Hepatocyte (in vitro differentiated cells): ENCODE results near the gene CDH4. TPM values are rescaled to one million over a fixed set of nuclear protein-coding genes. Genes with fewer than 3 reads are reported as not detected.

Experiments
- DNase-seq: peaks from one replicate; pipeline ENCODE4 v3.0.0-alpha.2; 2016; ENCODE audit warnings: low spot score
- H2AFZ ChIP-seq: fragments of 200-600 bp; sonication (generic); 2 replicates; pipeline ENCODE4 v1.6.0; 2016; ENCODE audit warnings: antibody characterized with exemption, mild to moderate bottlenecking
- H3K27ac ChIP-seq: fragments of 200-600 bp; sonication (generic); 2 replicates; pipeline ENCODE4 v1.5.1; 2016; ENCODE audit warnings: mild to moderate bottlenecking
- H3K27me3 ChIP-seq: fragments of 200-600 bp; sonication (generic); 2 replicates; pipeline ENCODE4 v1.6.1; 2016
- H3K36me3 ChIP-seq: fragments of 200-600 bp; sonication (generic); replicated peaks from 2 replicates; pipeline ENCODE4 v1.5.1; 2016; ENCODE audit warnings: low read depth; ENCODE audit not compliant: insufficient read depth
- H3K4me1 ChIP-seq: fragments of 200-600 bp; sonication (generic); 2 replicates; pipeline ENCODE4 v1.5.1; 2016; ENCODE audit warnings: mild to moderate bottlenecking, moderate library complexity; ENCODE audit not compliant: insufficient read depth
- H3K4me2 ChIP-seq: fragments of 200-600 bp; sonication (generic); 2 replicates; pipeline ENCODE4 v1.6.0; 2016
- H3K4me3 ChIP-seq: fragments of 200-600 bp; sonication (generic); 2 replicates; pipeline ENCODE4 v1.5.1; 2016; ENCODE audit warnings: mild to moderate bottlenecking
- H3K79me2 ChIP-seq: fragments of 200-600 bp; sonication (generic); 2 replicates; pipeline ENCODE4 v1.6.0; 2017; ENCODE audit warnings: mild to moderate bottlenecking
- H3K9me2 ChIP-seq: fragments of 200-600 bp; sonication (generic); replicated peaks from 2 replicates; pipeline ENCODE4 v1.6.0; 2017; ENCODE audit warnings: mild to moderate bottlenecking; ENCODE audit not compliant: insufficient read depth
- H3K9me3 ChIP-seq: fragments of 200-600 bp; sonication (generic); 2 replicates; pipeline ENCODE4 v1.5.1; 2016; ENCODE audit warnings: low read depth, mild to moderate bottlenecking
- H4K20me1 ChIP-seq: fragments of 200-600 bp; sonication (generic); 2 replicates; pipeline ENCODE4 v1.6.0; 2016; ENCODE audit warnings: mild to moderate bottlenecking; ENCODE audit not compliant: insufficient read depth, poor library complexity, severe bottlenecking
- CTCF ChIP-seq: fragments of 200-600 bp; sonication (generic); IDR thresholded peaks from 2 replicates; pipeline ENCODE4 v1.5.1; 2016; ENCODE audit warnings: antibody characterized with exemption, mild to moderate bottlenecking; ENCODE audit not compliant: poor library complexity
- EZH2 ChIP-seq: fragments of 200-600 bp; sonication (generic); IDR thresholded peaks from 2 replicates; pipeline ENCODE4 v1.6.1; 2016; ENCODE audit warnings: antibody characterized with exemption, mild to moderate bottlenecking, borderline replicate concordance
- EZH2phosphoT487 ChIP-seq: fragments of 200-600 bp; sonication (generic); IDR thresholded peaks from one replicate; pipeline ENCODE4 v1.6.1; 2018; ENCODE audit warnings: antibody characterized with exemption, mild to moderate bottlenecking, low read depth, moderate library complexity; ENCODE audit not compliant: unreplicated experiment, severe bottlenecking
- whole genome bisulfite sequencing: methylation state at CpG from one replicate; pipeline ENCODE4 v1.1.6; 2016; ENCODE audit warnings: low lambda C conversion rate; ENCODE audit errors: missing lambda C conversion rate; 5-methylcytosine and 5-hydroxymethylcytosine counted together
- polyA plus RNA-seq: library from polyadenylated mRNA; unstranded; fragments of >200 nt; fragmentation: Nextera tagmentation; extraction: Ambion mirVana; gene quantifications from 2 replicates; pipeline ENCODE4 v1.2.1, GENCODE V29; 2016
- total RNA-seq: library from RNA; depleted of rRNA; stranded (reverse); fragments of >200 nt; gene quantifications from 2 replicates; pipeline ENCODE4 v1.2.3, GENCODE V29; 2014

CDH4 gene
- total and polyA plus RNA-seq, 2 experiments from 2014 or later, result 0.53 to 0.73 TPM

GRCh38 chr20:61611401-61612180 is 359.5 kb downstream of the CDH4 start:
- TF ChIP-seq EZH2 (no peak), CTCF (no peak), EZH2phosphoT487 (no peak)
- H3K27me3 ChIP-seq, result no peaks in the 10 kb centered on the region
- WGBS, result 75% methylated on average over 13 of the region's 13 CpGs
- no peaks in the 10 kb centered on the region for H4K20me1 ChIP-seq
- no peaks in the 10 kb centered on the region for H3K9me3 ChIP-seq
- H3K79me2 ChIP-seq, result no peaks in the 10 kb centered on the region
- H3K9me2 ChIP-seq, result no peaks in the 10 kb centered on the region
- H3K36me3 ChIP-seq, result no peaks in the 10 kb centered on the region
- no peaks in the 10 kb centered on the region for H3K4me1 ChIP-seq
- H3K27ac ChIP-seq, result no peak overlapping the region
- no peak overlapping the region for H2AFZ ChIP-seq
- DNase-seq, result no peak
- H3K4me2 ChIP-seq, result no peak overlapping the region
- H3K4me3 ChIP-seq, result no peak overlapping the region

GRCh38 chr20:61613917-61614705 is 362.1 kb downstream of the CDH4 start:
- Histone ChIP-seq H3K27ac (no peak overlapping the region), H3K9me2 (no peaks in the 10 kb centered on the region), H3K4me3 (no peak overlapping the region), H3K27me3 (no peaks in the 10 kb centered on the region), H3K36me3 (no peaks in the 10 kb centered on the region), H4K20me1 (no peaks in the 10 kb centered on the region), H2AFZ (no peak overlapping the region), H3K4me1 (no peaks in the 10 kb centered on the region), H3K9me3 (no peaks in the 10 kb centered on the region), H3K4me2 (no peak overlapping the region), H3K79me2 (no peaks in the 10 kb centered on the region)
- no peak for DNase-seq
- no peak for TF ChIP-seq EZH2phosphoT487
- TF ChIP-seq CTCF, result no peak
- TF ChIP-seq EZH2, result no peak
- 83% methylated on average over 13 of the region's 13 CpGs for WGBS

GRCh38 chr20:61614706-61615100 is 362.6 kb downstream of the CDH4 start:
- H3K4me3 ChIP-seq, result no peak overlapping the region
- H4K20me1 ChIP-seq, result no peaks in the 10 kb centered on the region
- no peaks in the 10 kb centered on the region for H3K4me1 ChIP-seq
- no peak overlapping the region for H3K27ac ChIP-seq
- no peak overlapping the region for H3K4me2 ChIP-seq
- H3K79me2 ChIP-seq, result no peaks in the 10 kb centered on the region
- no peaks in the 10 kb centered on the region for H3K9me2 ChIP-seq
- H3K36me3 ChIP-seq, result no peaks in the 10 kb centered on the region
- DNase-seq, result no peak
- no peak overlapping the region for H2AFZ ChIP-seq
- WGBS, result 100% methylated on average over 2 of the region's 2 CpGs
- TF ChIP-seq EZH2 (no peak), EZH2phosphoT487 (no peak), CTCF (no peak)
- no peaks in the 10 kb centered on the region for H3K27me3 ChIP-seq
- no peaks in the 10 kb centered on the region for H3K9me3 ChIP-seq
